Measurements from ENCODE around the gene USP6. TPM values are rescaled to one million over a fixed set of nuclear protein-coding genes. Genes with fewer than 3 reads are reported as not detected.

USP6 gene
- total and polyA plus RNA-seq, 10 of the 15 experiments (the other 5 are each of a cell fraction or from before 2014, with no cell fraction given), result under 0.01 to 0.39 (median 0.10) TPM; not detected in 2

- ChIA-PET SMC1A (ENCODE audit: uncharacterized antibody, unreplicated experiment) (no interaction called here), POLR2A (interaction anchor here (0.6 kb wide), 1 partner anchor 25 kb away, joined by 3 read pairs; no protein-coding TSS in a partner anchor), CTCF (no interaction called here), RAD21 (ENCODE audit: unreplicated experiment) (no interaction called here)
- Histone ChIP-seq H3K27ac (ENCODE audit: control insufficient read depth, insufficient read depth) (no peak overlapping the region), H3K9me3 (replicated peaks; ENCODE audit: control insufficient read depth, insufficient read depth, low read length) (peaks cover 65% of the 10 kb centered on the region), H2AFZ (ENCODE audit: control insufficient read depth, low read depth, low read length) (no peak overlapping the region), H3K36me3 (ENCODE audit: control insufficient read depth in 2 of 2, insufficient read depth in 2 of 2, low read length in 1 of 2) (peaks cover 0 to 2% of the 10 kb centered on the region in 2 experiments; a peak in 1 of 4 replicates), H3K9ac (ENCODE audit: control insufficient read depth, insufficient read depth, low read length) (no peak overlapping the region), H3K4me1 (ENCODE audit: control insufficient read depth, insufficient read depth, low read length) (no peaks in the 10 kb centered on the region), H3K27me3 (replicated peaks in 1 of 2; ENCODE audit: control insufficient read depth in 2 of 2, insufficient read depth in 2 of 2, low read length in 1 of 2) (no peaks in the 10 kb centered on the region), H3K79me2 (ENCODE audit: control insufficient read depth, insufficient read depth, low read length) (no peaks in the 10 kb centered on the region), H3K4me3 (no peak overlapping the region), H3K4me2 (ENCODE audit: control insufficient read depth, insufficient read depth) (no peak overlapping the region), H4K20me1 (ENCODE audit: control insufficient read depth, insufficient read depth) (no peaks in the 10 kb centered on the region)
- in situ Hi-C loops (cut with MboI) (loop anchor here (5.0 kb wide), 1 partner anchor 97 kb away; no protein-coding TSS in a partner anchor), intact Hi-C loops (cut with micrococcal nuclease; ENCODE audit: unreplicated experiment) (no loop called here)
- 97% methylated on average over 2 of the region's 2 CpGs for WGBS (ENCODE audit: insufficient coverage, insufficient replicate concordance, low lambda C conversion rate, missing lambda C conversion rate)
- FAIRE-seq, result no peak
- ATAC-seq, result no peak
- BruUV-seq (replicated peaks), result no TSS peak
- no peak for TF ChIP-seq RFX5 (IDR thresholded peaks at IDR 0.05; ENCODE audit: low read depth, low read length)
- TF ChIP-seq STAT3 (IDR thresholded peaks at IDR 0.05; ENCODE audit: low read depth, low read length), result no peak
- TF ChIP-seq, protein P1, sequence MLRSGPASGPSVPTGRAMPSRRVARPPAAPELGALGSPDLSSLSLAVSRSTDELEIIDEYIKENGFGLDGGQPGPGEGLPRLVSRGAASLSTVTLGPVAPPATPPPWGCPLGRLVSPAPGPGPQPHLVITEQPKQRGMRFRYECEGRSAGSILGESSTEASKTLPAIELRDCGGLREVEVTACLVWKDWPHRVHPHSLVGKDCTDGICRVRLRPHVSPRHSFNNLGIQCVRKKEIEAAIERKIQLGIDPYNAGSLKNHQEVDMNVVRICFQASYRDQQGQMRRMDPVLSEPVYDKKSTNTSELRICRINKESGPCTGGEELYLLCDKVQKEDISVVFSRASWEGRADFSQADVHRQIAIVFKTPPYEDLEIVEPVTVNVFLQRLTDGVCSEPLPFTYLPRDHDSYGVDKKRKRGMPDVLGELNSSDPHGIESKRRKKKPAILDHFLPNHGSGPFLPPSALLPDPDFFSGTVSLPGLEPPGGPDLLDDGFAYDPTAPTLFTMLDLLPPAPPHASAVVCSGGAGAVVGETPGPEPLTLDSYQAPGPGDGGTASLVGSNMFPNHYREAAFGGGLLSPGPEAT (IDR thresholded peaks at IDR 0.05; ENCODE audit: low read depth), result no peak
- no peak for TF ChIP-seq NFIC (IDR thresholded peaks at IDR 0.05; ENCODE audit: low read depth, low read length)
- no peak for DNase-seq (ENCODE audit: low read depth, low spot score)
These were observed 68.5 kb downstream of the USP6 start for GRCh38 chr17:5184288-5184687.

Measured in GM12878 (cell line).